ENCODE data around the gene SLC16A5. TPM values are rescaled to one million over a fixed set of nuclear protein-coding genes. Genes with fewer than 3 reads are reported as not detected.

SLC16A5 gene
- total RNA-seq, 1 donor from 2014 or later = 1.2 TPM

DNA sequence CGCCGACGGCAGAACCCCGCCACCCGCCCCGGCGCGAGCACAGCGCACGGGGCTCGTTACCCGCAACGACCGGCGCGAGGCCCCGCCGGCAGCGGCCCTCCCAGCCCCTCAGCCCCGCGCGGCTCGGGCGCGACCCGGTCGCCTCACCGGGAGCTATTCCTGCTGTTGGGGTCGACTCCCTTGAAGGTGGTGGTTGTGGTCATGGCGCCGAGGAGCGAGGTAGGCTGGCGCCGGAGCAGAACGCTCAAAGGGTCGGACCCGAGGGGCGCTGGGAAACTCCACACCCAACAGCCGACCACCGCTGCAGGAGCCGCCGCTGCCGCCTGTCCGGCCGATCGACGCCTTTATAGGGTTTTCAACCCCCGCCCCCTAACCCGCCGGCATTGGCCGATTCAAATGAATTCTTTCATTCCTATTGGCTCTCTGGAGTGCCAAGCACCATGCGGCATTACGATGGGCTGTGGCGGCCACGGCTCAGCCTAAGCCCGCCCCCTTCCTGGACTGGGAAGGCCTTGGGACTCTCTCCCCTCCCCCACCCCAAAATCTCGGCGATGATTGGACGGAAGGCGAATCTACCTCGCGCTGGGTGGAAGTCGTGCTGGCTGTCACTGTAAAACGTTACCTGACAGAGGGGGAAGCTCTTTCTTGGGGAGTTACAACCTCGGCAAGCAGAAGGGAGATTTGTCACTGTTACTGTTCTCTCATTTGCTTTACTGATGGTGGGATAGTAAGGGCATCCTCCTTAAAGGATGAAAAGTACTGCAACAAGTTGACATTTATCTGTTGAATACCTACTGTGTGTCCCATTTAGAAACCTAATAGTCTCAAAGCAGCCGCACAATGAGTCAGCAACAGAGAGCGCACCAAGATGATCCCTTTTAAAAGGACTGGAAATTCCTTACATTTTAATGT lies 66.7 kb downstream of the SLC16A5 start, which contains the start of gene JPT1:
TSS of gene JPT1 (minus strand) at position 318 of the 912 bp plus-strand sequence. CDS start at position 203, 115 bp downstream.
- peak; percentile 94 to 98 for DNase-seq (ENCODE audit: low spot score in 2 of 2)
- FAIRE-seq = no peak

DNA sequence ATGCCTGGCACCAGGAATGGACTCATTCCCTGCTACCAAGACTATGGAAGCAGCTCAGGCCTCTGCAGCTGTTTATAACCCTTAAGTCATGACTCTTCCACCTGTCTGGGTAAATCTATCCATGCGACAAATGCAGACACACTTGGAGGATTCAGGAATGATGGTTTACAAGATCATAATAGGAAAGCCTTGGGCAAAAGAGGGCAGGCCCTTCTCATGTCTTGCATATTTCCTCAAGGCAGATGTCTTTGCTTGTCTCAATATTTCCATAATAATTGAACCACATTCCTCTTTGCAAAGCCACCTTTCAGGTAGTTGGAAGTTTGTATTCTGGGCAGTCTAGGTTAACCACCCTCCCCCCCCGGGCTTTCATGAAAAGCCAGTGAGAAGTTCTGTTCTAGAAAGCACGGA lies 67.4 kb downstream of the SLC16A5 start:
- FAIRE-seq (no peak), DNase-seq (ENCODE audit: low spot score in 2 of 2) (no peak)

Small RNA genes lying within 50 kb of the gene (small RNA-seq; reads per million reads assigned to genes)
- not detected for gene AC111186.1
- not detected for gene RF00019
- gene RN7SL573P = not detected

Other genes starting within 250 kb of the SLC16A5 start
- gene GRIN2C, start 228.1 kb upstream of the SLC16A5 start, total RNA-seq = 1.2 TPM
- gene FDXR, start 215.0 kb upstream of the SLC16A5 start, total RNA-seq = 2.4 TPM
- 0.82 TPM for gene FADS6, start 194.3 kb upstream of the SLC16A5 start, total RNA-seq
- gene USH1G, start 164.7 kb upstream of the SLC16A5 start, total RNA-seq = 0.41 TPM
- not detected for gene OTOP2, start 163.7 kb upstream of the SLC16A5 start, total RNA-seq
- not detected for gene OTOP3, start 152.1 kb upstream of the SLC16A5 start, total RNA-seq
- 17.1 TPM for gene HID1, start 115.2 kb upstream of the SLC16A5 start, total RNA-seq
- gene CDR2L, start 100.3 kb upstream of the SLC16A5 start, total RNA-seq = 3.3 TPM
- gene MRPL58, start 75.3 kb upstream of the SLC16A5 start, total RNA-seq = 12.6 TPM
- 106 TPM for gene ATP5PD, start 41.0 kb upstream of the SLC16A5 start, total RNA-seq
- gene KCTD2, start 40.7 kb upstream of the SLC16A5 start, total RNA-seq = 28.9 TPM
- 2.4 TPM for gene ARMC7, start 22.0 kb downstream of the SLC16A5 start, total RNA-seq
- 20.8 TPM for gene NT5C, start 43.8 kb downstream of the SLC16A5 start, total RNA-seq
- 538 TPM for gene JPT1, start 66.6 kb downstream of the SLC16A5 start, total RNA-seq
- 181 TPM for gene SUMO2, start 95.0 kb downstream of the SLC16A5 start, total RNA-seq
- gene NUP85, start 117.7 kb downstream of the SLC16A5 start, total RNA-seq = 28.1 TPM
- gene GGA3, start 173.7 kb downstream of the SLC16A5 start, total RNA-seq = 15.1 TPM
- 37.1 TPM for gene MRPS7, start 173.9 kb downstream of the SLC16A5 start, total RNA-seq
- gene MIF4GD, start 183.3 kb downstream of the SLC16A5 start, total RNA-seq = 8.2 TPM
- 6.9 TPM for gene SLC25A19, start 201.5 kb downstream of the SLC16A5 start, total RNA-seq

Measured in frontal cortex (tissue), 4 donors.